GM12891 (cell line): ENCODE results near the gene WFDC10A.

Source experiments
- PAX5 ChIP-seq: IDR thresholded peaks from 2 replicates; pipeline ENCODE4 v1.6.1; 2011; ENCODE audit warnings: low read length, moderate library complexity, mild to moderate bottlenecking; ENCODE audit not compliant: insufficient read depth, severe bottlenecking
- POLR2A ChIP-seq: IDR thresholded peaks from 2 replicates; pipeline ENCODE4 v1.6.1; 2011; ENCODE audit warnings: low read depth, low read length, control low read depth
- POLR2AphosphoS5 ChIP-seq: IDR thresholded peaks from 2 replicates; pipeline ENCODE4 v1.6.1; 2011; ENCODE audit warnings: low read depth, low read length, control low read depth
- POU2F2 ChIP-seq: IDR thresholded peaks from 2 replicates; pipeline ENCODE4 v1.6.1; 2011; ENCODE audit warnings: low read depth, mild to moderate bottlenecking, control low read depth, low read length, moderate library complexity
- SPI1 ChIP-seq: IDR thresholded peaks from 2 replicates; pipeline ENCODE4 v1.6.1; 2011; ENCODE audit warnings: low read depth, low read length, control low read depth
- TAF1 ChIP-seq: IDR thresholded peaks from 2 replicates; pipeline ENCODE4 v1.6.1; 2011; ENCODE audit warnings: low read depth, low read length, control low read depth

DNA sequence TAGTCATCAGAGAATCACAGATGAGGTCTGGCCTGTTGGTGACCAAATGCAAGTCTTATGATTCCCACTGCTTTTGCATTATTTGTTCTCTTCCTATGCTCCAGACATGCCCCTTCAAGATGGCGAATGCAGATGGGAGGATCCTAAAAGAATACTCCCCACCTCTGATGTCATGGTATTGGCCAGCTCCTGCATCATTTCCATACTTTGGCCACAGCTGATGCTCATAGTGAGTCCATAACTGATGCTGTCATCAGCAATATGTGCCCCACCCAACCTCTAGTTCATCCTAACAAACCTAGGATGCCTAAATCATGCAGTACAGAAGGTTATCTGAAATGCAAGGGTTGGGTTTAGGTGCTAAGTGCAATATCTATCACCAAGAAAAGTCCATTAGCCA lies 7.0 kb downstream of the WFDC10A start:
- TF ChIP-seq POLR2AphosphoS5 (no peak), POLR2A (no peak), TAF1 (no peak), SPI1 (no peak), POU2F2 (no peak), PAX5 (no peak)
